GM18909 (cell line): ENCODE measurements around the gene LRRC38.
"Not testable (repeated sequence)": the region's sequence is repeated elsewhere in the genome, so short reads cannot be mapped to it uniquely, and the experiment has no call there.

Experiments used
- ATAC-seq: cut with Tn5 transposase; IDR thresholded peaks from one replicate; pipeline ENCODE4 v1.9.1; 2021; ENCODE audit warnings: mild to moderate bottlenecking; ENCODE audit not compliant: unreplicated experiment, poor library complexity

Gene LRRC38

DNA sequence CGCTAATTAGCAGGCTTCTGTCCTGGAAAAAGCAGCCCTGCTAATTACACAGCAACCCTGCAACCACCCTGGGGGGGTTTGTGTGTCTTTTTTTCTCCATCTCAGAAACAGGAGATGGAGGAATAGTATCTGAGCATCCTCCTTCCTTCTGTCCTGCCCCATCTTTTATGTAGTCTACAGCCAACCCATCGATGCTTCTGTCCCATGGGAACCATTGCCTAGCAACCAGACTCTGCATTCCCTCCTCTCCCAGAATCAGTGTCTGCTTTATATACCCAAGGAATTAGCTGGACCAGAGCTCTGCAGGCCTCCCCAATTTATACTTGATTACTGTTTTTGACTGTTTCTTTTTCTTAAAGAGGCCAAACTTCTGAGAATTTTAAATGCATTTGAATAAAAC is 35.1 kb downstream of the LRRC38 start:
- ATAC-seq: no peak

DNA sequence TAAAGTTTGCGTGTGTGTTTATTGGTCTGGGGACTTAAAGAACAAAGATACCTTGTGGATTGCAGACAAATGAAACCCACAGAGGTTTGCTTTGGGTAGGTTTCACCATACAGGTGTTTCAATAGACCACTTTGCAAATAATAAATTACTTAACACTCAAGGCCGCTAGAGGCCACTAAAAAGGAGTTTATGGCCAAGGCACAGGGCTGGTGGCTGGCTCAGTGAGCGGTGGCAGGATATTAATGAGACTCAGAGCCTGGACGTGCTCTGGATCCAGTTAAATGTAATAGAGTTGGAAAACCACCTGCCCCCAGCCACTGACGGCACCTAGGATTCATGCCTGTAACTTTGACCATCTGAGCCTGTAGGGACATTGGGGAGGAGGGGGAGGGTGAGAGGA is 44.5 kb downstream of the LRRC38 start:
- ATAC-seq: no peak

DNA sequence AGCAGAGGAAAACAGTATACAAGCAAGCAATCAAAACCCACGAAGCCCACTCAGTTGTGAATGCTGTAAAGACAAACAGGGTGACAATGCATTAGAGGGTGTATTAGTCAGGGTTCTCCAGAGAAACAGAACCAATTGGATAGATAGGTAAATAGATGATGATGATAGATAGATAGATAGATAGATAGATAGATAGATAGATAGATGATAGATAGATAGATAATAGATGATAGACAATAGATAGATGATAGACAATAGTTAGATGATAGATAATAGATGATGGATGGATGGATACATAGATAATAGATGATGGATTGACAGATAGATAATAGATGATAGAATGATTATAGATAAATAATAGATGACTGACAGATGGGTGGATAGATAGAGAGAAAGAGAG is 48.3 kb downstream of the LRRC38 start:
- no peak for ATAC-seq

DNA sequence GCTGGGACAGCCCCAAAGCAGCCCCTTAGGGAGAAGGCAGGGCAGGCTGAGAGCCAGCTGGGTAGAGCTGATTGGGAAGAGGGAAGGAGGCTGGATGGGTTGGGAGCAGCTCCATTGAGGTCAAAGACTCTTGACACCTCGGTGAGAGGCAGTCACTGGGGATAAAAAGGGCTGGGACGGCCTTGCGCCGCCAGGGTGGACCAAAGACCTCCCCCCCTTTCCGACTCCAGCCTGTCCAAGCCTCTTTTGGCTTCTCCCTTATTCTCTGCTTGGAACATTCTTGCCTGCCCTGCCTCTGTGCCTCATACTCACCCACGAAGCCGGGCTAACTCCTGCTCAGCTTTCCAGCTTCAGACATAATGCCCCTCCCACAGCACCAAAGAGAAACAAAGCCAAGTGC is 51.1 kb downstream of the LRRC38 start:
- no peak for ATAC-seq

GRCh38 chr1:13461977-13462376 is 51.8 kb downstream of the LRRC38 start:
- ATAC-seq: no peak

DNA sequence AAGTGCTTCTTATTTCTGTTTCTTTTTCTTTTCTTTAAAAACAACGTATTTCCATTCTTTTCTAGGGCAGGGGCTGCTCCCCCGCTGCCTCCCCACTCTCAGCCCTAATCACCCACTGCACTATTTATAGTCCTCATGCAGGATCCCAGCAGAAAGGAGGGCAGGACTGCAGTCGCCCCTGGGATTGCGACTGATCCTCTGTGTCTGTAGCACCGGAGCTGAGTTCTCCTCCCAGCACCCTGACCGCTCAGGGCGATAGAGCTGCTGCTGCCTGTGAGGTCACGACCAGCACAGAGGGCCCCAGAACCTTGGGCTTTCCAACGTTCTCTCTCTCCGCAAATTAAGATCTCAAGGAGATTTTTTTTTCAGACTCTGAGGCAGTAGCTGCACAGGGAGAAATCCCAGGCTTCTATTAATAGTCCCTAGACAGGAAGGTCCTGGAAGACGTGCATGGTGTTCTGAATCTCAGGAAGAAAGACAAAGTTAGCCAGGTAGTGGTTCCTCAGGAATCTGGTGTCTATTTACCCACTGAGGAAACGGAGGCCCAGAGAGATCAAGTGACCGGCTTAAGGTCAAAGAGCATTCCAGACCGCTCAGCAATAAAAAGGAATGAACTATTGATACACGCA is 56.8 kb downstream of the LRRC38 start:
- ATAC-seq: no peak

DNA sequence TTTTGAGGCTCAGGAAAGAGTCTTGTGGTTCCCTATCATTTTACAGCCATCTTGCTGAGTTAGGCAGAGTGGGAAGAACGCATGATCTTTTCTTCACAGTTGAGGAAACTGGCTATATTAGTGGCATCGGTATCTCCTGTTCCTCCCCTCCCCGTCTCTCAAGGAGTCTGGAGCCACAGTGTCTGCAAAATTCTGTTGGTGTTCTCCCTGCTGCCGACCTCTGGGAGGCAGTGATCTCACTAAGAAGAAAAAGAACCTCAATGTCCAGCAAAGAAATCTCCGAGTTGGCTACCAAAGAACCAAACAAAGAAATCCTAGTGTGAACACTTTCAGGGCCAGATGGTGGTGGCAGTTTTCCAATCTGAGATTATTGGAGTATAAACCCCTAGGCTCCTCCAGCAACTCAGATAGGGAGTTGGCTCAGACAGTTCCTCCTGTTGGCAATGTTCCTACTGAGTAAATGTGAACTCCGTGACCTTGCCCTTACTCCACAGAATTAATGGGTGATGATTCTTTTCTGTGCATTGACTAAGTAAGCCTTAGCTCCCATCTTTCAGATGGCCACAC is 62.3 kb downstream of the LRRC38 start:
- ATAC-seq: no peak

DNA sequence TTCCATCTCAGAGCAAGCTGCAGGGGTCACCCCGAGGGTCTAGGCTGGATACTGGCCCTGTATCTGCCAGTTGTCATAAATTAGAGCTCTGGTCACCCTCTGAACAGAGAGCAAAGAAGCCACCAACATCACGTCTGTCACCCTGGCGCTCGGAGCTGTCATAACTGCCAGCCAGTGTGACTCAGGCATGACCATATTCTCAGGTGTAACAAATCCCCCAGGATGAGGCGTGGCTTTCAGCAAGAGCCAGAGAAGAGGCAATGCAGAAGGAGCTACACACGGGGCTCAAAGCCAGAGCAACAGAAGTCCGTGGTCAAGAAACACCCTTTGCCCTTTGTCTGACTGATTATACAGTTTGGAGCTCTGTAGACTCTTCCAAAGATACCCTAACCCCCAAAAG is 63.6 kb downstream of the LRRC38 start:
- ATAC-seq: no peak

DNA sequence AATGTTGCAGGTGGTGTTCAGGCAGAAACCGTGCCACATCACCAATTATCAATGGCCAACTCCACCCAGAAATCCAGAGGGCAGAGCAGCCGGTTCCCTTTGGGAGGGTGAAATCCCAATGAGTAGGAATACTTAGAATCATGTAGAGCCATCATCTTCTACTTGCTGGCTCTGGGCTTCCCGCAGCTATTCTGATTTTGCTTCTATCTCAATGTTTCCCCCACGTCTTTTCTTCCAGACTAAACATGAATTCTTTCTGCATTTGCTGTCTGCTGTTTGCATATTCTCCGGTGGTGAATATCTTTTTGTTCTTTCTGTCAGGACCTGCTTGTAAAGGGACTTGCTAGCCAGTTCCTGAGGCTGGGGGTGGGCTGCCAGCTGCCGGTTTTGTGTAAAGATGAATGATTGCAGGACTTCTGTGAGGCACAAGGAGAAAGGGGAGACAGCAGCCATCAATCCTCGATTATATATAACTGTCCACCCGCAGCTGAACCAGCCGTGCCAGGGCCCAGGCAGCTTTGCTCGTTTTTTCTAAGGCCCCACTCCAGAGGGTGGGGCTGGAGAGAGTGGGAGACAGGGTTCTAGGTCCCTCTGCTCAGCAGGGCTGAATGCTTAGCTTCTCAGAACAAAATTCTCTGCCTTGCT is 70.3 kb downstream of the LRRC38 start:
- ATAC-seq: no peak

- not testable (repeated sequence) for ATAC-seq
These were observed 74.6 kb downstream of the LRRC38 start for GRCh38 chr1:13439104-13439783.

- ATAC-seq: no peak
These were observed 78.3 kb downstream of the LRRC38 start for GRCh38 chr1:13435458-13435857.

DNA sequence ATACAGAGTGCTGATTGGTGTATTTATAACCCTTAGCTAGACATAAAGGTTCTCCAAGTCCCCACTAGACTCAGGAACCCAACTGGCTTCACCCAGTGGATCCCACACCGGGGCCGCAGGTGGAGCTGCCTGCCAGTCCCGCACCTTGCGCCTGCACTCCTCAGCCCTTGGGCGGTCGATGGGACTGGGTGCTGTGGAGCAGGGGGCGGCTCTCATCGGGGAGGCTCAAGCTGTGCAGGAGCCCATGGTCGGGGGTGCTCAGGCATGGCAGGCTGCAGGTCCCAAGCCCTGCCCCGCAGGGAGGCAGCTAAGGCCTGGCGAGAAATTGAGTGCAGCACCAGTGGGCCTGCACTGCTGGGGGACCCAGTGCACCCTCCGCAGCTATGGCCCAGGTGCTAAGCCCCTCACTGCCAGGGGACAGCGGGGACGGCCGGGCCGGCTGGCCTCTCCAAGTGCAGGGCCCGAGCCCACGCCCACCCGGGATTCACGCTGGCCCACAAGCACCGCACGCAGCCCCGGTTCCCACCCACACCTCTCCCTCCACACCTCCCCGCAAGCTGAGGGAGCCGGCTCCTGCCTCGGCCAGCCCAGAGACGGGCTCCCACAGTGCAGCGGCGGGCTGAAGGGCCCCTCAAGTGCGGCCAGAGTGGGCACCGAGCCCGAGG is 80.0 kb downstream of the LRRC38 start:
- not testable (repeated sequence) for ATAC-seq

DNA sequence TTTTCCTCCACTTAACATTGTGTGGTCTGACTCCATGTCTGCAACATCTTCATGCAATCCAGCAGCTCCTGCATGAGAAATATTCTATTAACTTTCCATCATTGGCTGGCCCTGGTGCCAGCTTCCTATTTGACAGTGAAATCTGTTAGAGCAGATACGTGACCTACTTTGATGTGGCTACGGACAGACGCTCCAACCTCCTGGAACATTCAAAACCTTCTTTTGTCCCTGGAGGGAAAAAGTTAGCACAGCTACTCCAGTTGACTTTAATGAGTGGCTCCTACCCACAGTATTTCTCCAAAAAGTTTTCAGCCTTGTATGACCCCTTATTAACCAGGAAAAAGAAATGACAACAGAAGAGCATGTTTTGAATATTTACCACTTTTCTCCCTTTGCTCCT is 81.6 kb downstream of the LRRC38 start:
- ATAC-seq: no peak

DNA sequence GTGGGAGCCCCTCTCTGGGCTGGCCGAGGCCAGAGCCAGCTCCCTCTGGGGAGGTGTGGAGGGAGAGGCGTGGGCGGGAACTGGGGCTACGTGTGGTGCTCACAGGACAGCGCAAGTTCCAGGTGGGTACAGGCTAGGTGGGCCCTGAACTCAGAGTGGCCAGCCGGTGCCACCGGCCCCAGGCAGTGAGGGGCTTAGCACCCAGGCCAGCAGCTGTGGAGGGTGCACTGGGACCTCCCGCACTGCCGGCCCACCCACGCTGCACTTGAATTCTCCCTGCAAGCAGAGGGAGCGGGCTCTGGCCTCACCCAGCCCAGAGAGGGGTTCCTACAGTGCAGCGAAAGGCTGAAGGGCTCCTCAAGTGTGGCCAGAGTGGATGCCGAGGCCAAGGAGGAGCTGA is 83.3 kb downstream of the LRRC38 start:
- no peak for ATAC-seq
